GM19395 (cell line): ENCODE measurements around the gene GRAMD1B.
A peak's percentile ranks its signal among the peaks of the same experiment; 100 is the strongest.
"Not testable (repeated sequence)": the region's sequence is repeated elsewhere in the genome, so short reads cannot be mapped to it uniquely, and the experiment has no call there.

ENCODE experiments used
- ATAC-seq: cut with Tn5 transposase; IDR thresholded peaks from one replicate; pipeline ENCODE4 v1.9.1; 2021; ENCODE audit warnings: mild to moderate bottlenecking, moderate library complexity; ENCODE audit not compliant: unreplicated experiment

The GRAMD1B gene

DNA sequence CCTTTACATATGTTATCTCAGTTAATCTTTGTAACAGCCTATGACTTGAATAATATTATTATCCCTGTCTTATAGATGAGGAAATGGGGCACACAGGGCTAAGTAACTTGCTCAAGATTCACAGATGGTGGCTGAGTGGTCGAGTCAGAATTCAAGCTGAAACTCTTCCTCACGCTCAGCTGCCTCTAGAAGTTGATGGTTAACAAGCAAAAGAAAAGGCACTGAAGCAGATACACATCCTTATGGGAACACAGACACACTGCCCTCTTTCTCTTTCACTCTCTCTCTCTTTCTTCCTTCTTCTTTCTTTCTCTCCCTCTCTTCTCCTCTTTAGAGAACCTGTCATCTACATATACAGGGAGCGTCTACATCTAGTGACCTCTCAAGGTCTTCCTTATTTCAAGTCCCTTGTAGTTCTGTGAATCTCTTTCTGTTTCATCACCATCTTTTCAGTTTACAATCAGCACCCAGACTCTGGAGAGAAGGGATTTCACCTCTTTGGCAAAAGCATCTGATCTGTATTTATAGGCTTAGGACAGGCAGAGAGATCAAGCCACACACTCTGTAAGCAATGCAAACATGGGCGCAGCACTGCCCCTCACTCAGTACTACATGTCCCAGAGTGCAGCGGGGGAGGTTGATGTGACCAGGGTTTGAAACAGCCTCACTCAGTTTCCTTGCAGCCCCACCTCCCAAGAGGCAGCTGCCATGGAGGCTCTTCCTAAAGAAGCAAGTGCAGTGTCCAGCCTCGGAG lies 75.7 kb downstream of the GRAMD1B start:
- peak; percentile 83 for ATAC-seq

DNA sequence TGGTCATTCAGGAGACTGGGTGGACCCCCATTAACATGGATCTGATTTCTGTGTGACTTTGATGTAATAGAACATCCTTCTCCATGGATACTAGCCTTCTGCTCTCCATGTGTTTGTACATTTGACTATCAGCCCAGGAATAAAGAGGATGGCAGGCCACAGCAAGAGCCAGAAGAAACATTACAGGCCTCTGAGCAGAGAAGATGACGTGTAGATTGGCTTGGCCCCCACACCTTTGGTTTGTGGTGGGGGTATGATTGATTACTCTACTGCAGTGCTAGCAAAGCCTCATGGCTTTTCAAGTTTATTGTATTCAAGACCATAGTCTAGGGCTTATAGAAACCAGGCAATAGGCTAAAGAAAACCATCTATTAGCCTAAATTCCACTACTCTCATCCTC lies 77.0 kb downstream of the GRAMD1B start:
- no peak for ATAC-seq

DNA sequence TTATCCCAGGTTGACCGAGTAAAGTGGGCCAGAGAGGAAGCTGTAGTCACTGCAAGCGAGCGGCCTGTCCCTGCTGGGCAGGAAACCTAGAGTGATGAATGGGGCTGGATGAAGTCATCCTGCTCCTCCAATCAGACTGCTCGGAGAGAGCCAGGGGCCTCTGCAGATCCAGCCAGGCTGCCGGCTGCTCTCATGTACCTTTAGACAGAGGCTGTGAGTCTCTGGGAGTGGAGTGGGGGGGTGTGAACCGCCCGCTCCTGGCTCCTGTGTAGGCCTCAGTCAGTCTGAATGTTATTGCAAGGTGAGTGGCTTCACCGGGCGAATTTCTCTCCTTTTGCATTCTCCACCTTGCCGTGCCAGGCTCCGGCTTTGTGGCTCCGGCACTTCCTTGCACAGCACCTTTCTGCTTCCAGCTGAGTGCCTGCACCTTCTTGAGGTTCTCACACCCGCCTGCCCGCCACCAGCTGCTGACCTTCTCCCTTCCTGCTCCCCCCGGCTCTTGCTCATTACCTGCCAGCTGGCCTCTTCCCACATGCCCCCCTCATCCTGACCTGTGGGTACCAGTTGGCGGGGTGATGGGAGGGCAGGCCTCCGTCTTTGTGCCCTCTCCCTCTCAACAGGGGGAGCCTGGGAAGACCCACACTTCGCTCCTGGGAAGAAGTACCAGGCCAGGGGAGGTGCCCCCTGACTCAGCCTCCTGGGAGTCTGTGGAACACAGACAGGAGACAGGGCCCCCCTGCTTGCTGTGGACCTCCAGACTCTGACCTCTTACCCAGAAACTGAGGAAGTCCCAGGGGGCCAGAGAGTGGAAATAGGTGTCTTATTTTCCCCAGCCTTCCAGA lies 79.9 kb downstream of the GRAMD1B start:
- ATAC-seq, result no peak

DNA sequence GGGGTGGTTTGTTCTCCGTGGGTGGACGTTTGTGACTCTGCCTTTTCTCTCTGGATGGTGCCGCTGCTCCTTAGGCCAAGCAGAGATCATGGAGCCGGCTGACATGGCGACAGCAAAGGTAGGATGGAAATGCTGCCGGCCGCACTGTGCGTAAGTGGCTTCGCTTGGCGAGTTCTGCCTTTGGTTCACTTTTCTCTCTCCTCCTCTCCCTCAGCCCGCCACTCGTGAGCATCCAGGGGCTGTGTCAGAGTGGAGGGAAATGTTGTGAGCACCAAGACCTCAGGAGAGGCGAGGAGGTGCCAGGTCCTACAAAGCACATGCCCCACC lies 80.5 kb downstream of the GRAMD1B start:
- no peak for ATAC-seq

DNA sequence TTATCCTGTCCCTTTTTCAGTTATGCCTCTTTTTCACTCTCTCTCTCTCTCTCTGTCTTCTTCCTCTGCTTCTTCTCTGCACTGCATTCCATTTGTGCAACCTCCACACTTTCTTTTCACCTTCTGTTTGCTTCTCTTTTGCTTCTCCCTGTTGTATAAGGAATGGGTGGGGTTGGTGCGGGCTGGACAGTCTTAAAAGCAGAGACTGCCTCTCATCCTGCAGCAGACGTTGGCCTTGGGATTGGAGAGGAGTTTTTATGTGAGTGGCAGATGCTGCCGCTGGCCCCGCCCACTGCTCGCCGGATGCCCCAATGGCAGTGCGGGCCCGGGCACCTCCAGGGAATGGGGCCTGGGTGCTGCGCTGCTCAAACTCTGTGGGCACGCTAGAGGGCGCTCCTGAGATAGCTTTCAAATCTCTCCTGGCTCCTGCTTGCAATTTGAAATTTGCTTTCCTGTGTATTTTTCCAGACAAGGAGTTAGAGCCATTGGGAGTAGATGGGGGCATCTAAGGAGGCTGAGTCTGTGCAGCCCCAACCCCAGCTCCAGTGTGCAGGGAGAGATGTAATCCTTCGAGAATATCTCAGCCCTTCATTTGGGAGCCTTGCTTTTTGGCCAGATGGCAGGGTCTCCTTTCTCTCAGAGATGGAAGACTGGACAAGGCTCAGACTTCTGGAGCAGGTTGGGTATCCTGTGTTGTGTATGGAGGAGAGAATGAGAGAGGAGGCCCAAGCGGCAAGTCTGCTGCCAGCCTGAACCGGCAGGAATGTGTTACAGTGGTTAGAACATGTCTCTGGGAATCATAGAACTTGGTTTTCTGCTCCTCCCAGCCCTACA lies 81.2 kb downstream of the GRAMD1B start:
- peak; percentile 90 for ATAC-seq

DNA sequence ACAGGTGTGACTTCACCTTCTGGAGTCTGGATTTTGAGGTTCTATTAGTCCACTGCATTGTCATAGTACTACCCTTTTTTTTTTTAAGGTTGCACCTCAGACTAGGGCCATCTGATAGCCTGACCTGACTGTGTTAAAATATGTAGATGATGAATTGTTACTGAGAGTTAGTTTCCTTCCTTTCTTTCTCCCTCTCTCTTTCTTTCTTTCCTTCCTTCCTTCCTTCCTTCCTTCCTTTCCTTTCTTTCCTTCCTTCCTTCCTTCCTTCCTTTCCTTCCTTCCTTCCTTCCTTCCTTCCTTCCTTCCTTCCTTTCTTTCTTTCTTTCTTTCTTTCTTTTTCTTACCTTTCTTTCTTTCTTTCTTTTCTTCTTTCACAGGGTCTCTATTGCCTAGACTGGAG lies 83.2 kb downstream of the GRAMD1B start:
- ATAC-seq, result not testable (repeated sequence)

DNA sequence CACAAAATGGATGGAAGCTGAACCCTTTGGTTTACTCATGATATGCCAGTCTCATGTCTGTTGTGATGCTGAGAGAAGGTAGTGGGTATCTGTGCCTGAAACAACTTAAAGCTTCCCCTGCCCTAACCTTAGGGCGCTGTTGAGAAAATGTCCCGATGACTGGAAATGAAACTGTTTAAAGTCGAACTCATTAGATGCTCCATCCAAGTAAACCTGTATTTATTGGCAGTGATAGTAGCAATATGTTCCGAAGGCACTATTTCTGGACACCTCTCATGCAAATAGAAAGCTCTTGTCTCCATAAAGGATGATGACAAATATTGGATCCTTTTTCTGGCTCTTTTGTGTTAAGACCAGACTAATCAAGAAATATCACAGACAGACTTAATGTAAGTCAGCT lies 86.2 kb downstream of the GRAMD1B start:
- ATAC-seq, result no peak

DNA sequence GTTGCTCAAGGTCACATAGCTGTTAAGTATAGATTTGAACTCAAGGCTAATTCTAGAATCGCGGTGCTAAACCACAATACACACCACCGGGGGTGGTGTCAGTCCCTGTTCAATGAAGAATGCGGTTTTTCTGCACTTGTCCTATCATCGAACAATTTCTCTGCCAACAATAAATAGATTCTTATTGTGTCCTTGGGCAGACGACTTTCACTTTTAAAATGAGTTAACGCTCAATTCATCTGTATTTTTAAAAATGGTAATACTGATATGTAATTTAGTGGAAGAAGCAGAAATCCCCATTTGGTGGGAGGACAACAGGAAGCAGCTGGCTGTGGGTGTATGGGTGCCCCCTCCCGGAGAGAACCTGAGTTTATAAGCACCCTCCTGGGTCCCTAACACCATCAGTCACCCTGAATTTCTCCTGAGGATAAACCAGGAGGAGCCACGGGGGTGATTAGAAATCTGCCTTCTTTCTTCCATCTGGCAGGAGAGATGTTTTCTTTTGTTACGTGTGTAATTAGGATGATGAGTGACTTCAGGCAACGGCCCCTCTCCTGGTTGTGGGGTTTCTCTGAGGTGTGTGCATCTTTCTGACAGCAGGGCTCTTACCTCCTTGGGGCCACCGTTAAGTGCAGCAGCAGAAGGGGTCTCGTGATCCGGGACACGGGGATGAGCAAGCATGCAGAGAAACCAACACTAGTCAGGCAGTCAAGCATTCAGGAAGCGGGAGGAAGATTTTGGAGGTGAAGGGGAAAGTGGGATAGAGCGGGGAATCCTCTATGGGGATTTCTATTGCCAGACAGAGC lies 87.7 kb downstream of the GRAMD1B start:
- ATAC-seq, result peak; percentile 49

DNA sequence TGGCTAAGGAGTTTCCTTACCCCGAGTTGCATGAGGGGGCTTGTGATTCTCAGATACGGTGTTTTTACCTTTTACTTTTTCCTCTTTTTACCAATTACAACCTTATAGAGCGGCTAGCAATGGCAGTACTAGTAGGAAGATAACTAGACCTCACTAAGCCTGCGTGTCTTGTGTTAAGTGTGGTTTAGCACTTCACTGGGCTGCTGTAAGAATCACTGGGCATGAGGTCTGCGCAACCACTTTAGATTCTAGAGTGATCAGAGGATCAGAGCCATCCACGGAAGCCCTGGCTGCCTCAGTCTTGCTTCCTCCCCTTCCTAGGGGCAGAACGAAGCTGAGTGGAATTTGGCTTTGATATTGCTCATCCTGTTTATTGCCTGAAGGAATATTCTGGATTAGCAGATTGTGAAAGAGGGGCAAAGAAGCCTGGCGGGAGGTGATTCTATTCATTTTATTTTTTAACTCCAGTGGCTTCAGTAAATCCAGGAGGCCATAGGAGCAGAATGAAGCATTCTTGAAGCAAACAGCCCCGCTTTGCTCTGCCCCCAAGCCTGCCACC lies 88.5 kb downstream of the GRAMD1B start:
- ATAC-seq, result no peak

DNA sequence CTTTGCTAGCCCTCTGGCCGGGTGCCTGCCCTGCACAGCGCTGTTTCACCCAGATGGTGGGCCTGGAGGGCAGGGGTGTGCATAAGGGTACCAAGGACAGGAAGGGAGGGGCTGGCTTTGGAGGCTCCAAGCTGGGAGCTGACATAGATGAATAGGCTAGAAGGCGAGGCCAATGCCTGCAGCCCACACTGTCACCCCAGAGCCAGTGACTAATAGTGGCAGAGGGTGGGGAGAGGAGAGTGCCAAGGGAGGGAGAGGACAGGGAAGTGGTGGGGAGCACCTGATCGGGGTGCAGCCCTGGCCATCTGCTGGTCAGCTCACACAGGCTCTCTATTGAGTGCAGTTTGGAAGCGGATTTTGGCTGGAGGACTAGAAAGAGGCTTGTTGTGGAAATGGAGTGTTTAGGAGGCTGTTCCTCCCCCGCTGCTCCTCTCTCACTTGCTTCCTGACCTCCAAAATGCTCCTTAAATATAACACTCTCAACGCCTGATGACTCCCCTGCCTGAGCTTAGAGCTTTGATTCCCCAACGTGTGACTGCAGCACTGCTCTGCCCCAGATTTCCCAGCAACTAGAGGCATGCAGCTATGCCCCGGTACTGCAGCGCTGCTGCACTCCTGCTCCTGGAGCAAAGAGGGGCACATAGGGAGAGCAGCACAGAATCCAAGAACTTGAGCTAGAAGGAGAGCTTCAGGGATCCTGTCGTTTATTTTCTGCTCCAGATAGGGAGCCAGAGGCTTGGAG lies 89.2 kb downstream of the GRAMD1B start:
- ATAC-seq, result no peak

DNA sequence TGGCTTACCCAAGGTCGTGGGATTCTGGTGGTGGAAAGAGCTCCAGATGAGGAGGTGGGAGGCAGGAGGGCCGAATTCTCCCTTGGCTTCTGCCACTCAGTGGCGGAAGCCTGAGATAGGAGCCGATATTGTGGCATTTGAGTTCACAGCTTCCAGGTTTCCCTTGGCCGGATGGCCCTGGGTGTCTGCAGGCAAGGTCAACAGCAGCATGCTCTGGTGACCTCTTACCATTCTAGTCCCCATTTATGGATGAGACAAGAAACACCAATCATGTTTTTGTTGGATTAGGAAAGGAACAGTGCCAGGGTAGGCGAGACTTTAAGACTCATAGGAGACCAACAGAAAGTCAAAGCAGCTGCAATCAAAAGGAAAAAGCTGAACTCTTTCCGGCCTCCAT lies 89.7 kb downstream of the GRAMD1B start:
- no peak for ATAC-seq

DNA sequence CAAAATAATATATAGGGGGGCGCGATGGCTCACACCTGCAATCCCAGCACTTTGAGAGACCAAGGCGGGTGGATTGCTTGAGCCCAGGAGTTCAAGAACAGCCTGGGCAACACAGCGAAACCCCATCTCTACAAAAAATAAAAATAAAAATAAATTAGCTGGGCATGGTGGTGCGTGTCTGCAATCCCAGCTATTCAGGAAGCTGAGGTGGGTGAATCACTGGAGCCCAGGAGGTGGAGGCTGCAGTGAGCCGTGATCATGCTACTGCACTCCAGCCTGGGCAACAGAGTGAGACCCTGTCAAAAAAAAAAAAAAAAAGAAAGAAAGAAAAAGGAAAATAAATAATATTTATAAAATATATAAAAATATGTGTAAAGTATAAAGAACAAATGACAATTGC lies 90.4 kb downstream of the GRAMD1B start:
- not testable (repeated sequence) for ATAC-seq

DNA sequence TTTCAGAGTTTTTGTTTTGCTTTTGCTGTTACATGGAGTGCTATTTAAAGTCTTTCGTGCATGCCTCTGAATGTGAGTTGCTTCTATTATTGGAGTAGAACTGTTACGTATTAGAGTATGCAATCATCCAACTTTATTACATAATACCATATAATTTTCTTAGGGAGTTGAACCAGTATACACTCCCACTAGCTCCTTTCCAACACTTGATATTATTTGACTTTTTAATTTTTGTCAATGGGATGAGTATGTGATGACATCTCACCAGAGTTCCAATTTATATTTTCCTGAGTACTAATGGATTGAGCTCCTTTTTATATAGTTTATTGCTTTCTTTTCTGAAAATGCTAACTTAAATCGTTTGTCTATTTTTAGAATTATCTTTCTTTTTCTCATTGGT lies 90.9 kb downstream of the GRAMD1B start:
- ATAC-seq, result no peak

DNA sequence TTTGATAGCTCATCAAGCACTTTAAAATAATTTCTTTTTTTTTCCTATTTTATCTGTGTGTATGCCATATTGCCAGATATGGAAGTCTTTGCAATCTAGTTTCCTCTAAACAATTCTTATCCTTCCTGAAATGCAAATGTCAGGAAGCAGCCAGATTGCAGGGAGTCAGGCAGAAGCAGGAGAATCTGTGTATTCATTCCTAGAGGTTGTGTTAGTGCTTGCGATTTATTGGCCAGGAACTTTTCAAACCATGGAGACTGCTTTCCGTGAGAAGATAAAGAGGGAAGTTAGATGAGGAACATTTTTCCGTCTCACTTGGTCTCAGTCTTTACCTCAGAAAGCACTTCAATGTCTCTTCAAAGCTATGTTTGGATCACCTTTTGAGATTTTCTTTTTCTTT lies 91.9 kb downstream of the GRAMD1B start:
- ATAC-seq, result no peak

DNA sequence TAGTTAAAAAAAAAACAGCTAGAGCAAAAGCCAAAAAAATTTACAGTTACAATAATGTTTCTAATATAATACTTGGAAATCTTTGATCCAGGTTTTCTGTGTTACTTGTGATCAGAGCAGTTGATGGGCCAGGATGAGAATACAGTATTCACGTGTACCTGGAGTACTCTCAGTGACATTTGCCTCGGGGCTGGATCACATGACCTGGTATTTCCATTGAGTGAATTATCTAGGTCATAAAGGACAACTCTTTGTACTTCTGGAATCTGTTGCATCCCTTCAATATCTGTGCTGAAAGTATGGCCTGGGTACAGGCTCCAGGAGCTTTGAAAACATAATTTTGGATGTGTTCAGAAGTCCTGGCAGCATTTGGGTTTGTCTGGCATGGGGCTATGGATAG lies 93.5 kb downstream of the GRAMD1B start:
- no peak for ATAC-seq

DNA sequence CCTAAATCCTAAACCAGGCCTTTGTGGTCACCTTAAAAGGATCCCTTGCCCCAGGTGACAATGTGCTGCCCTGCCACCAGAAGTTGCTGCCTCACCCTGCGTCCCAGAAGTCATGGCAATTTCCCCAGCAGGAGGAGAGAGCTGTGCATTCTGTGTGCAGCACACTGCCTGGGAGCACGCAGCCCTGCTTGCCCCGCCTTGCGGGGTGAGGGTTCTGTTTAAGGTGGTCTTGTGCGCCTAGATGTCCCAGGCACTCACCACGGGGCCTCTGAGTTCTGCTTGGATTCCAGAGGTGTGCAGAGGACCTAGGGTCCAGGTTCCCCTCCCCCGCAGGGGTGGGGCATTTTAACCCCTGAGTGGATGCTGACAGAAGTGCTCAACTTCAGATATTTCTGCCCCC lies 95.0 kb downstream of the GRAMD1B start:
- ATAC-seq, result no peak

DNA sequence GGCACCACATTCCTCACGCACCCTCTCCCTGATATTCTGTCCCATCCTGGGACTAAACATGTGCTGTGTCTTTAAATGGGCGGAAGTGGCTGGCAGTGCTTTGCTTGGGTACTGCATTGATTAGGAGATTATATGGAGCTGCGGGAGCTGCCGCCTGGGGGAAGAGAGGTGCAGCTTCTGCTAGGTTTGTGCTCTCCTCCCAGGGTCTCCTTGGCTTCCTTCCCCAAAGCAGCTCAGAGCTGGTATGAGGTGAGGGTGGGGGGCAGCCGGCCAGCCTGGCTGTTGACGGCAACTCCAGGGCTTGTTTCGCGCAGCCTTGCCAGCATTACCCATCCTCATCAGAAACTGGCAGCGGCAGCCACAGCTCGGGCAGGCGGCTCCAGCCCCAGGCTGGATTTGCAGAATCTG lies 95.4 kb downstream of the GRAMD1B start:
- ATAC-seq, result no peak

DNA sequence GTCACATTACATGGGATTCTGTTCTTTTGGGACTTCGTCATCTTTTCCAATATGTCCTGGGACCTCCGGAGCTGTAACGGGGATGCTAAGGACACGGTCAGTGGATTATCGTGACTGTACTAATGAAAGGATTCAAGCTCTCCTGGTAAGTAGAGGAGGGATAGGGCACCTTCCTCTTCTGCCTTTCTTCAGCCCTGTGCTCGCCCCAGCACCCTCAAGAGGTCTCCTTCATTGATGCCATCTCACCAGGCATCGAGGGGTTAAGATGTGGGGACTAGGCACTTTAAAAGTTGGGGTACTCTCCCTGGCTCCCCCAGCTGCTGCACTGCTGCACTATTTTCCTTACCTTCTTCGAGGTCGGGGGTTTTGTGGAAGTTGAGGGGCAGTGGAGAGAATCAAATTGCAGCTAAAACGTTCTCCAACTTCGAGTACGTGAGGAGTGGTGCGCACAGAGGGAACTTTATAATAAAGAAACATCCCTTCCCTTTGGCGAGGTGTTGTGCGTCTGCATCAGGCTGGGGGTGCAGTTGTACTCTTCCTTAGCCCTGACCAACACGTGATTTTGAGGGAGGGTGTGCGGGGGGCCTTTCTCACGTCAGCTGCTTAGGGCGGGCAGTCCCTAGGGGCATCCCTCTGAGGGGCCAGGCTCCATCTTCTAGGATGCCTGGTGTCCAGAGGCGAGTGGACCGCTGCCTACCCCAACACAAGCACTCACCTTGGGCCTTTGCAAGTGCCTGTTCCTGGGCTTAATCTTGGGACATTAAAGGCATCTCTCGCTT lies 96.1 kb downstream of the GRAMD1B start:
- no peak for ATAC-seq

DNA sequence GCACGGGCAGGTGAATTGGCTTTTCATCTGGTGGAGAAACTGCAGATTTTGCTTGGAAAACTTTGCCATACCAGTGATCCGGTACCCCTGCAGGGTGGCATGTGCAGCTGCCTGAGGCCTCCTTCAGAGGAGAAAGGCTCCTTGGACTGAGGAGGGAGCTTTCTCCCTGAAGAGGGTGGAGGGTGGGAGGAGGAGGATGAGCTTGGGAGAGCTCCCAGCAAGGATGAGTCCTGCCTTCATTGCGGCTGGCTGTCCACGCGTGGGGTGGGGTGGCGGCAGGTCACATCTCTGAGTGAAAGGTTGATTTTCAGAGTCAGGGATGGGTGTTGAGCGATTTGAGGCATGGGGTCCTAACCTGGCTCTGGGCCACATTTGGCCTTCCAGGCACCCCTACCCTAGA lies 96.8 kb downstream of the GRAMD1B start:
- no peak for ATAC-seq
